ENCODE measurements around the gene CSPG4. TPM values are rescaled to one million over a fixed set of nuclear protein-coding genes. Genes with fewer than 3 reads are reported as not detected.
A peak's percentile ranks its signal among the peaks of the same experiment; 100 is the strongest.

CSPG4 gene
- total and polyA plus RNA-seq, 2 of the 13 experiments (the other 11 are each of a cell fraction or from before 2014, with no cell fraction given): 0.01 to 0.04 TPM

DNA sequence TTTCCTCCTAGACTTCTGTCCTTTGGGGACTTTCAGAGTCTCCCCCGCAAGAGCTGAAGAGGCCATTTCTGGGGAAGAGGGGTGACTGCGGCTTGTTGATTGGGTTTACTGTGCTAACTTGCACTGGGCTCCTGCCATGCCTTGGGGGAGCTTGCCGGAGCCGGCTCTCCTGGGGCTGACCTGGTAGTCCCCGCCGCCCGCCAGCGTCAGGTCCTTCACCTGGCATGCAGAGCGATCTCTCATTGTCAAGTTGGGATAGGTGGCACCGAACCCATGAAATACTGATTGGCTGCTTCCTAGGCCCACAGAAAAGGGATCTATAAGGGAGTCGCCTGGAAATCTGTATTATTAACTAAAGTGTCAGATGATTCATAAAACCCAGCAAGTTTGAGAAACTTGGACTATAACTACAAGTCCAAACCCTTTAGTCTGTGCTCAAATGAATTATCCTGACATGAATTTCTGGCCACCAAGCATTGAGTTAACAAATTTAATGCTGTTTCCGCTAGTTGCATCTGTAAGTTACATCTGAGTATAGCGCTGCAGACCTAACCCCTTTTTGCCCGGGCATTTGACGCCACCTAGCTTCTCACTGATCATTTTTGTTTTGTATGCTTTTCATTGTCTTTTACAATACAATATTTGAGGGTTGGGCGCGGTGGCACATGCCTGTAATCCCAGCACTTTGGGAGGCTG lies 72.0 kb downstream of the CSPG4 start (continued):
- TF ChIP-seq, protein P1, sequence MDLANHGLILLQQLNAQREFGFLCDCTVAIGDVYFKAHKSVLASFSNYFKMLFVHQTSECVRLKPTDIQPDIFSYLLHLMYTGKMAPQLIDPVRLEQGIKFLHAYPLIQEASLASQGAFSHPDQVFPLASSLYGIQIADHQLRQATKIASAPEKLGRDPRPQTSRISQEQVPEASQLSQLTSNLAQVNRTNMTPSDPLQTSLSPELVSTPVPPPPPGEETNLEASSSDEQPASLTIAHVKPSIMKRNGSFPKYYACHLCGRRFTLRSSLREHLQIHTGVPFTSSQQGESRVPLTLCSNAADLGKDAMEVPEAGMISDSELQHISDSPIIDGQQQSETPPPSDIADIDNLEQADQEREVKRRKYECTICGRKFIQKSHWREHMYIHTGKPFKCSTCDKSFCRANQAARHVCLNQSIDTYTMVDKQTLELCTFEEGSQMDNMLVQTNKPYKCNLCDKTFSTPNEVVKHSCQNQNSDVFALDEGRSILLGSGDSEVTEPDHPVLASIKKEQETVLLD (CRISPR knock-in tag; IDR thresholded peaks at IDR 0.05; ENCODE audit: low read depth): 0 out of 2 replicates have a peak, but pooled peaks have one; percentile 33
- TF ChIP-seq SNRNP70 (IDR thresholded peaks at IDR 0.05; ENCODE audit: low read depth, low read length) (no peak), KDM1A (CRISPR knock-in tag; IDR thresholded peaks at IDR 0.05) (0 out of 2 replicates have a peak, but pooled peaks have one; percentile 55), HHEX (CRISPR knock-in tag; IDR thresholded peaks at IDR 0.05) (no peak), KLF15 (CRISPR knock-in tag; IDR thresholded peaks at IDR 0.05; ENCODE audit: borderline replicate concordance) (no peak), ZBTB1 (CRISPR knock-in tag; IDR thresholded peaks at IDR 0.05; ENCODE audit: borderline replicate concordance) (no peak), U2AF1 (optimal IDR thresholded peaks at IDR 0.05; ENCODE audit: low read depth, low read length) (no peak), DNMT3B (CRISPR knock-in tag; conservative IDR thresholded peaks at IDR 0.05) (no peak), HDAC1 (CRISPR knock-in tag; IDR thresholded peaks at IDR 0.05) (no peak), SOX13 (IDR thresholded peaks at IDR 0.05) (0 out of 2 replicates have a peak, but pooled peaks have one; percentile 9), SOX13 (CRISPR knock-in tag; conservative IDR thresholded peaks at IDR 0.05 in 1 of 2, IDR thresholded peaks at IDR 0.05 in 1 of 2) (peak in 1 of 2 experiments; percentile 74; a peak in 2 of 4 replicates), PAF1 (CRISPR knock-in tag; IDR thresholded peaks at IDR 0.05) (no peak), ZNF446 (CRISPR knock-in tag; IDR thresholded peaks at IDR 0.05) (no peak), TARDBP (CRISPR knock-in tag; IDR thresholded peaks at IDR 0.05) (no peak), NAIF1 (CRISPR knock-in tag; IDR thresholded peaks at IDR 0.05; ENCODE audit: borderline replicate concordance) (no peak), ZBTB7A (CRISPR knock-in tag; IDR thresholded peaks at IDR 0.05) (no peak), MAX (IDR thresholded peaks at IDR 0.05) (no peak), ZNF839 (CRISPR knock-in tag; IDR thresholded peaks at IDR 0.05; ENCODE audit: borderline replicate concordance) (no peak), ZMYM4 (CRISPR knock-in tag; IDR thresholded peaks at IDR 0.05) (0 out of 2 replicates have a peak, but pooled peaks have one; percentile 5), SAP130 (CRISPR knock-in tag; IDR thresholded peaks at IDR 0.05; ENCODE audit: low read depth) (peak; percentile 43; the same call in 1 of the 2 replicates), ISX (CRISPR knock-in tag; conservative IDR thresholded peaks at IDR 0.05) (no peak), ZBTB49 (CRISPR knock-in tag; IDR thresholded peaks at IDR 0.05; ENCODE audit: borderline replicate concordance) (no peak), ZNF331 (CRISPR knock-in tag; IDR thresholded peaks at IDR 0.05) (0 out of 2 replicates have a peak, but pooled peaks have one; percentile 19)
- TF ChIP-seq, protein P2, sequence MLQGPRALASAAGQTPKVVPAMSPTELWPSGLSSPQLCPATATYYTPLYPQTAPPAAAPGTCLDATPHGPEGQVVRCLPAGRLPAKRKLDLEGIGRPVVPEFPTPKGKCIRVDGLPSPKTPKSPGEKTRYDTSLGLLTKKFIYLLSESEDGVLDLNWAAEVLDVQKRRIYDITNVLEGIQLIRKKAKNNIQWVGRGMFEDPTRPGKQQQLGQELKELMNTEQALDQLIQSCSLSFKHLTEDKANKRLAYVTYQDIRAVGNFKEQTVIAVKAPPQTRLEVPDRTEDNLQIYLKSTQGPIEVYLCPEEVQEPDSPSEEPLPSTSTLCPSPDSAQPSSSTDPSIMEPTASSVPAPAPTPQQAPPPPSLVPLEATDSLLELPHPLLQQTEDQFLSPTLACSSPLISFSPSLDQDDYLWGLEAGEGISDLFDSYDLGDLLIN (CRISPR knock-in tag; IDR thresholded peaks at IDR 0.05; ENCODE audit: borderline replicate concordance): no peak
- TF ChIP-seq, protein P3, sequence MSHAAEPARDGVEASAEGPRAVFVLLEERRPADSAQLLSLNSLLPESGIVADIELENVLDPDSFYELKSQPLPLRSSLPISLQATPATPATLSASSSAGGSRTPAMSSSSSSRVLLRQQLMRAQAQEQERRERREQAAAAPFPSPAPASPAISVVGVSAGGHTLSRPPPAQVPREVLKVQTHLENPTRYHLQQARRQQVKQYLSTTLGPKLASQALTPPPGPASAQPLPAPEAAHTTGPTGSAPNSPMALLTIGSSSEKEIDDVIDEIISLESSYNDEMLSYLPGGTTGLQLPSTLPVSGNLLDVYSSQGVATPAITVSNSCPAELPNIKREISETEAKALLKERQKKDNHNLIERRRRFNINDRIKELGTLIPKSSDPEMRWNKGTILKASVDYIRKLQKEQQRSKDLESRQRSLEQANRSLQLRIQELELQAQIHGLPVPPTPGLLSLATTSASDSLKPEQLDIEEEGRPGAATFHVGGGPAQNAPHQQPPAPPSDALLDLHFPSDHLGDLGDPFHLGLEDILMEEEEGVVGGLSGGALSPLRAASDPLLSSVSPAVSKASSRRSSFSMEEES (CRISPR knock-in tag; IDR thresholded peaks at IDR 0.05): no peak

Data from HepG2 (cell line).